GM19455 (cell line): ENCODE measurements around the gene LTBP1.
"Not testable (repeated sequence)": the region's sequence is repeated elsewhere in the genome, so short reads cannot be mapped to it uniquely, and the experiment has no call there.

Experiments used
- ATAC-seq: cut with Tn5 transposase; IDR thresholded peaks from one replicate; pipeline ENCODE4 v1.9.1; 2021; ENCODE audit not compliant: unreplicated experiment

LTBP1 gene

GRCh38 chr2:32960647-32961403 is 14.1 kb downstream of the LTBP1 start:
- no peak for ATAC-seq

GRCh38 chr2:32962690-32963089 is 15.9 kb downstream of the LTBP1 start:
- no peak for ATAC-seq

- no peak for ATAC-seq
Observed at GRCh38 chr2:32963941-32964340, 17.2 kb downstream of the LTBP1 start.

GRCh38 chr2:32965523-32966171 is 18.9 kb downstream of the LTBP1 start:
- no peak for ATAC-seq

- ATAC-seq: no peak
Observed at GRCh38 chr2:32969444-32970162, 22.9 kb downstream of the LTBP1 start.

GRCh38 chr2:32973772-32974171 is 27.0 kb downstream of the LTBP1 start:
- ATAC-seq: not testable (repeated sequence)

GRCh38 chr2:32976409-32977063 is 29.8 kb downstream of the LTBP1 start:
- ATAC-seq: no peak

- no peak for ATAC-seq
Observed at GRCh38 chr2:32977228-32977758, 30.5 kb downstream of the LTBP1 start.

- no peak for ATAC-seq
Observed at GRCh38 chr2:32981612-32982011, 34.9 kb downstream of the LTBP1 start.

GRCh38 chr2:32983193-32983924 is 36.6 kb downstream of the LTBP1 start:
- ATAC-seq: not testable (repeated sequence)

GRCh38 chr2:32986480-32986879 is 39.7 kb downstream of the LTBP1 start:
- ATAC-seq: no peak

- no peak for ATAC-seq
Observed at GRCh38 chr2:32988525-32988924, 41.8 kb downstream of the LTBP1 start.

GRCh38 chr2:32990556-32990955 is 43.8 kb downstream of the LTBP1 start:
- ATAC-seq: no peak

GRCh38 chr2:32991091-32991845 is 44.5 kb downstream of the LTBP1 start:
- no peak for ATAC-seq

- ATAC-seq: no peak
Observed at GRCh38 chr2:32993005-32993539, 46.3 kb downstream of the LTBP1 start.

- no peak for ATAC-seq
Observed at GRCh38 chr2:32997705-32998104, 51.0 kb downstream of the LTBP1 start.

GRCh38 chr2:33000986-33001385 is 54.2 kb downstream of the LTBP1 start:
- no peak for ATAC-seq

GRCh38 chr2:33001823-33002222 is 55.1 kb downstream of the LTBP1 start:
- ATAC-seq: no peak

- ATAC-seq: no peak
Observed at GRCh38 chr2:33002863-33003262, 56.1 kb downstream of the LTBP1 start.
